Liver (tissue), 3 donors: ENCODE results near the gene RBM15.

Experiments used
- ATF3 ChIP-seq: IDR thresholded peaks from 2 replicates; pipeline ENCODE4 v1.6.1; 2016; ENCODE audit warnings: antibody characterized with exemption
- CTCF ChIP-seq: fragments of 150-350 bp; IDR thresholded peaks from 2 replicates; pipeline ENCODE4 v1.5.1; 2017; ENCODE audit warnings: improper control_type of control experiment, low read depth, low read length; ENCODE audit not compliant: missing input control
- EGR1 ChIP-seq, 2 donors: IDR thresholded peaks; 2 replicates each; pipeline ENCODE4 v1.6.1; 2016 to 2018; ENCODE audit warnings: antibody characterized with exemption in 2 of 2, low read depth in 2 of 2
- GABPA ChIP-seq, 2 donors: IDR thresholded peaks in 1 of 2; conservative IDR thresholded peaks in 1 of 2; 2 replicates each; pipeline ENCODE4 v1.6.1; 2016; ENCODE audit warnings: antibody characterized with exemption in 2 of 2, mild to moderate bottlenecking in 1 of 2, moderate library complexity in 1 of 2
- HNF4A ChIP-seq, 2 donors: conservative IDR thresholded peaks; 2 replicates each; pipeline ENCODE4 v1.6.1; 2016; ENCODE audit warnings: antibody characterized with exemption in 2 of 2, mild to moderate bottlenecking in 2 of 2
- JUND ChIP-seq, 2 donors: IDR thresholded peaks; 2 replicates each; pipeline ENCODE4 v1.6.1; 2016; ENCODE audit warnings: antibody characterized with exemption in 2 of 2
- RAD21 ChIP-seq, 2 donors: IDR thresholded peaks; 2 replicates each; pipeline ENCODE4 v1.6.1; 2016; ENCODE audit warnings: antibody characterized with exemption in 2 of 2, mild to moderate bottlenecking in 2 of 2
- REST ChIP-seq: IDR thresholded peaks from 2 replicates; pipeline ENCODE4 v1.6.1; 2016; ENCODE audit warnings: antibody characterized with exemption, mild to moderate bottlenecking
- TAF1 ChIP-seq: conservative IDR thresholded peaks from 2 replicates; pipeline ENCODE4 v1.6.1; 2016; ENCODE audit warnings: antibody characterized with exemption, mild to moderate bottlenecking
- YY1 ChIP-seq: IDR thresholded peaks from 2 replicates; pipeline ENCODE4 v1.6.1; 2016; ENCODE audit warnings: antibody characterized with exemption, mild to moderate bottlenecking
- ZBTB33 ChIP-seq: IDR thresholded peaks from 2 replicates; pipeline ENCODE4 v1.6.1; 2016; ENCODE audit warnings: antibody characterized with exemption
- donor health status: healthy.
- donor health status: healthy.

- TF ChIP-seq CTCF = no peak
- TF ChIP-seq TAF1 = no peak
- no peak for TF ChIP-seq EGR1 (IDR thresholded peaks at IDR 0.05; ENCODE audit: low read depth in 2 of 2)
- TF ChIP-seq YY1 = no peak
- TF ChIP-seq JUND (IDR thresholded peaks at IDR 0.05) = no peak
- no peak for TF ChIP-seq ZBTB33
- TF ChIP-seq ATF3 = no peak
- no peak for TF ChIP-seq REST
- no peak for TF ChIP-seq RAD21 (IDR thresholded peaks at IDR 0.05)
- no peak for TF ChIP-seq GABPA (IDR thresholded peaks at IDR 0.05 in 1 of 2, conservative IDR thresholded peaks at IDR 0.05 in 1 of 2)
- TF ChIP-seq HNF4A (conservative IDR thresholded peaks at IDR 0.05) = no peak
Observed at GRCh38 chr1:110370827-110371226, 31.6 kb downstream of the RBM15 start.
